Stimulated activated CD4-positive, alpha-beta T cell treated with anti-CD3 and anti-CD28 coated beads, Interleukin-4, amount 100 ng/mL, for 24 hours (primary cell): ENCODE data around the gene IFI30.
"Not testable (repeated sequence)": the region's sequence is repeated elsewhere in the genome, so short reads cannot be mapped to it uniquely, and the experiment has no call there.

Experiments
- DNase-seq: peaks from one replicate; pipeline ENCODE4 v3.0.0-alpha.2; 2020

Gene IFI30

GRCh38 chr19:18204394-18205199, 31.0 kb downstream of the IFI30 start:
- no peak for DNase-seq

- DNase-seq: peak; percentile 60
Measured at GRCh38 chr19:18205200-18205892, 31.7 kb downstream of the IFI30 start.

- no peak for DNase-seq
Measured at GRCh38 chr19:18206018-18206417, 32.4 kb downstream of the IFI30 start.

GRCh38 chr19:18208098-18208951, 34.7 kb downstream of the IFI30 start:
- DNase-seq: peak; percentile 59

- not testable (repeated sequence) for DNase-seq
Measured at GRCh38 chr19:18209912-18210311, 36.3 kb downstream of the IFI30 start.

GRCh38 chr19:18211683-18212082, 38.1 kb downstream of the IFI30 start:
- no peak for DNase-seq

GRCh38 chr19:18214779-18215433, 41.3 kb downstream of the IFI30 start:
- DNase-seq: no peak

- DNase-seq: no peak
Measured at GRCh38 chr19:18216789-18217188, 43.2 kb downstream of the IFI30 start.

- DNase-seq: no peak
Measured at GRCh38 chr19:18218159-18218558, 44.5 kb downstream of the IFI30 start.

GRCh38 chr19:18218600-18218999, 45.0 kb downstream of the IFI30 start:
- DNase-seq: no peak

- no peak for DNase-seq
Measured at GRCh38 chr19:18219911-18220631, 46.5 kb downstream of the IFI30 start.

- no peak for DNase-seq
Measured at GRCh38 chr19:18220632-18221275, 47.1 kb downstream of the IFI30 start.

GRCh38 chr19:18221815-18222725, 48.5 kb downstream of the IFI30 start:
- no peak for DNase-seq

- peak; percentile 21 for DNase-seq
Measured at GRCh38 chr19:18223860-18224524, 50.4 kb downstream of the IFI30 start.

- peak; percentile 93 for DNase-seq
Measured at GRCh38 chr19:18224525-18225354, 51.1 kb downstream of the IFI30 start.

- DNase-seq: no peak
Measured at GRCh38 chr19:18225355-18225701, 51.7 kb downstream of the IFI30 start.

- no peak for DNase-seq
Measured at GRCh38 chr19:18225702-18226468, 52.3 kb downstream of the IFI30 start, which contains the start of gene PDE4C. Gene PDE4C (minus strand): TSS chr19:18226438. CDS start chr19:18226415, 23 bp downstream.
